Adrenal gland (tissue), 5 donors: ENCODE measurements around the gene GATA5.

Experiments used
- CTCF ChIP-seq, 6 experiments: fragments of 450-650 bp in 4 of 6; fragments of 200-600 bp in 2 of 6; sonication (generic) in 1 of 6; IDR thresholded peaks; 1 replicate in 5 of 6; 2 replicates in 1 of 6; pipeline versions ENCODE4 v1.5.1 to v1.8.0; 2016 to 2021; ENCODE audit warnings: antibody characterized with exemption in 6 of 6, mild to moderate bottlenecking in 2 of 6, moderate library complexity in 1 of 6
- POLR2A ChIP-seq, 2 donors: fragments of 450-650 bp; IDR thresholded peaks; one replicate each; pipeline ENCODE4 v1.6.1; 2017; ENCODE audit warnings: antibody characterized with exemption in 2 of 2, mild to moderate bottlenecking in 2 of 2, moderate library complexity in 1 of 2
- donor health status: DM: no; HTN: no; CAD: no.

- no peak for TF ChIP-seq CTCF (IDR thresholded peaks at IDR 0.05)
- no peak for TF ChIP-seq POLR2A (IDR thresholded peaks at IDR 0.05)
These were observed 5.8 kb upstream of the GATA5 start for GRCh38 chr20:62481425-62482145.
